Endothelial cell (in vitro differentiated cells): ENCODE data around the gene RDH12. TPM values are rescaled to one million over a fixed set of nuclear protein-coding genes. Genes with fewer than 3 reads are reported as not detected.

Experiments
- DNase-seq: peaks from one replicate; pipeline ENCODE4 v3.0.0; 2021; ENCODE audit warnings: low spot score
- H3K27ac Mint-ChIP-seq: one replicate; pipeline ENCODE4 v1.8.0; 2021; ENCODE audit warnings: mixed read lengths, inconsistent platforms; ENCODE audit not compliant: unreplicated experiment
- H3K27me3 Mint-ChIP-seq: one replicate; pipeline ENCODE4 v1.8.0; 2021; ENCODE audit warnings: mild to moderate bottlenecking, moderate library complexity, mixed read lengths, inconsistent platforms; ENCODE audit not compliant: unreplicated experiment
- H3K36me3 Mint-ChIP-seq: one replicate; pipeline ENCODE4 v1.8.0; 2021; ENCODE audit warnings: mild to moderate bottlenecking, low read depth, mixed read lengths, inconsistent platforms; ENCODE audit not compliant: unreplicated experiment
- H3K4me1 Mint-ChIP-seq: one replicate; pipeline ENCODE4 v1.8.0; 2021; ENCODE audit warnings: mild to moderate bottlenecking, mixed read lengths, inconsistent platforms; ENCODE audit not compliant: unreplicated experiment
- H3K4me3 Mint-ChIP-seq: one replicate; pipeline ENCODE4 v1.8.0; 2021; ENCODE audit warnings: mild to moderate bottlenecking, mixed read lengths, inconsistent platforms; ENCODE audit not compliant: unreplicated experiment
- H3K9me3 Mint-ChIP-seq: one replicate; pipeline ENCODE4 v1.8.0; 2021; ENCODE audit warnings: mixed read lengths, inconsistent platforms; ENCODE audit not compliant: unreplicated experiment
- CTCF ChIP-seq: fragments of 200-600 bp; sonication (generic); IDR thresholded peaks from one replicate; pipeline ENCODE4 v1.5.0; 2021; ENCODE audit warnings: antibody characterized with exemption; ENCODE audit not compliant: unreplicated experiment
- total RNA-seq: library from RNA; stranded (reverse); fragmentation: NEBNext Ultra II Directional; extraction: Animal tissue kit (Norgen Biotek cat#: 25700); gene quantifications from one replicate; pipeline ENCODE4 v1.2.1, GENCODE V29; 2021; ENCODE audit not compliant: unreplicated experiment

Gene RDH12
- total RNA-seq, 1 donor from 2014 or later: 0.44 TPM

- no peak for TF ChIP-seq CTCF
- DNase-seq: no peak
- Mint-ChIP-seq H3K27me3 (no peaks in the 10 kb centered on the region), H3K4me3 (no peak overlapping the region), H3K36me3 (peaks cover 29% of the 10 kb centered on the region), H3K9me3 (no peaks in the 10 kb centered on the region), H3K27ac (no peak overlapping the region), H3K4me1 (peaks cover 2% of the 10 kb centered on the region)
Measured at GRCh38 chr14:67746927-67747326, 45.2 kb downstream of the RDH12 start.

- no peak for DNase-seq
- H3K4me3 Mint-ChIP-seq: no peak overlapping the region
- no peaks in the 10 kb centered on the region for H3K9me3 Mint-ChIP-seq
- TF ChIP-seq CTCF: no peak
- no peaks in the 10 kb centered on the region for H3K27me3 Mint-ChIP-seq
- no peak overlapping the region for H3K27ac Mint-ChIP-seq
- no peaks in the 10 kb centered on the region for H3K4me1 Mint-ChIP-seq
- H3K36me3 Mint-ChIP-seq: peaks cover 38% of the 10 kb centered on the region
Measured at GRCh38 chr14:67748312-67748711, 46.6 kb downstream of the RDH12 start.

GRCh38 chr14:67749341-67750084, 47.8 kb downstream of the RDH12 start:
- Mint-ChIP-seq H3K36me3 (peaks cover 50% of the 10 kb centered on the region), H3K27ac (no peak overlapping the region), H3K4me1 (no peaks in the 10 kb centered on the region), H3K9me3 (no peaks in the 10 kb centered on the region), H3K27me3 (peaks cover 2% of the 10 kb centered on the region), H3K4me3 (peak overlapping the region; percentile 9)
- no peak for DNase-seq
- TF ChIP-seq CTCF: no peak

GRCh38 chr14:67756496-67756895, 54.8 kb downstream of the RDH12 start:
- Mint-ChIP-seq H3K4me1 (no peaks in the 10 kb centered on the region), H3K36me3 (peaks cover 39% of the 10 kb centered on the region), H3K27ac (no peak overlapping the region), H3K4me3 (no peak overlapping the region), H3K9me3 (no peaks in the 10 kb centered on the region), H3K27me3 (peaks cover 4% of the 10 kb centered on the region)
- DNase-seq: no peak
- no peak for TF ChIP-seq CTCF

GRCh38 chr14:67757175-67757574, 55.5 kb downstream of the RDH12 start:
- no peak for TF ChIP-seq CTCF
- Mint-ChIP-seq H3K4me3 (no peak overlapping the region), H3K9me3 (no peaks in the 10 kb centered on the region), H3K4me1 (no peaks in the 10 kb centered on the region), H3K36me3 (peaks cover 34% of the 10 kb centered on the region), H3K27me3 (peaks cover 4% of the 10 kb centered on the region), H3K27ac (no peak overlapping the region)
- DNase-seq: no peak
